Measurements from ENCODE around the gene CTTNBP2NL. TPM values are rescaled to one million over a fixed set of nuclear protein-coding genes. Genes with fewer than 3 reads are reported as not detected.

The CTTNBP2NL gene
- total and polyA plus RNA-seq, 4 donors: 1.7 to 4.4 (median 3.0) TPM

DNA sequence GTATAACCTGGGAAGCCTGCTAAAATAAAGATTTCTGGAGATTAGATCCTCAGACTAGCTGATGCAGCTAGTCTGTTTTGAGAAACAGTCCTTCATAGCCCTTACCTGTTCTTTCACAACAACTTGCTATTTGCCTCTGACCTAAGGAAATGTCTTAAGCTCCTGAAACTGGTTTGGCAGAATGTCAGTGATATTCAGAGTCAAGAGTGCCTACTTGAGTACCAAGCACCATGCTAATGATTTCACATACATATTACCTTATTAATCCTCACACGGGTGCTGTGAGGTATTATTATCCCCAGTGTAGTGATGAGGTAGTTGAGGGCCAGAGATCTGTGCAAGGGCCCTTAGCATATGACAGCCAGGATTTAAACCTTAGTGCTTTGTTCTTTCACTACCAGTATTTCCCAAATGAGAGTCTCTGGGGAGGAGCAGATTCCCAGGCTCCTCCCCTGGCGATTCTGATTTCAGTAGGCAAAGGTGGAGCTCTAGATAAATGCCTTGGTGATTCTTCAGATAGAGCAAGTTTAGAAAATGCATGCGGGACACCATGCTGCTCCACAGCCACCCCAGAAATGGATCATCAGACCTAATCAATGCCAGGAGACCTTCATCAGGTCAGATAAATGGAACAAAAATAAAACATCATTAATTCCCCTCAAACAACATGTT, 65.3 kb downstream of the CTTNBP2NL start (continued):
- TF ChIP-seq, protein P1, sequence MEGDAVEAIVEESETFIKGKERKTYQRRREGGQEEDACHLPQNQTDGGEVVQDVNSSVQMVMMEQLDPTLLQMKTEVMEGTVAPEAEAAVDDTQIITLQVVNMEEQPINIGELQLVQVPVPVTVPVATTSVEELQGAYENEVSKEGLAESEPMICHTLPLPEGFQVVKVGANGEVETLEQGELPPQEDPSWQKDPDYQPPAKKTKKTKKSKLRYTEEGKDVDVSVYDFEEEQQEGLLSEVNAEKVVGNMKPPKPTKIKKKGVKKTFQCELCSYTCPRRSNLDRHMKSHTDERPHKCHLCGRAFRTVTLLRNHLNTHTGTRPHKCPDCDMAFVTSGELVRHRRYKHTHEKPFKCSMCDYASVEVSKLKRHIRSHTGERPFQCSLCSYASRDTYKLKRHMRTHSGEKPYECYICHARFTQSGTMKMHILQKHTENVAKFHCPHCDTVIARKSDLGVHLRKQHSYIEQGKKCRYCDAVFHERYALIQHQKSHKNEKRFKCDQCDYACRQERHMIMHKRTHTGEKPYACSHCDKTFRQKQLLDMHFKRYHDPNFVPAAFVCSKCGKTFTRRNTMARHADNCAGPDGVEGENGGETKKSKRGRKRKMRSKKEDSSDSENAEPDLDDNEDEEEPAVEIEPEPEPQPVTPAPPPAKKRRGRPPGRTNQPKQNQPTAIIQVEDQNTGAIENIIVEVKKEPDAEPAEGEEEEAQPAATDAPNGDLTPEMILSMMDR (IDR thresholded peaks at IDR 0.05; ENCODE audit: low read depth, low read length, missing input control): no peak

DNA sequence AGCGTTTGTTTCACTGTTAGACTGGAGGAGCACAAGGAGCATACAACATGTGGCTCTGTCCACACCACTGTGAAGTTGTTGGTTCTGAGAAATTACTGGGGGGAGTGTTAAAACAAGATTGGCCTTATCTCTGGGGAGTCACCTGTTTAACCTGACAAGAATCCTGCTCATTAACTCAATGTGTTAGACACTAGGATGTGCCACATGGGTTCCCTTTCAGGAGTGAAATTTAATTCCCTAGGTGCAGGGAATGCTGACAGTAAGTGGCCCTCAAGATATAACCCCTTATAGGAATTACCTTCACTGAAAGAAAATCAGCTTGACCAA, 66.9 kb downstream of the CTTNBP2NL start:
- DNase-seq (ENCODE audit: low spot score): no peak
- Histone ChIP-seq H3K27me3 (ENCODE audit: control insufficient read depth in 4 of 4, insufficient read depth in 4 of 4, low read length in 3 of 4) (no peaks in the 10 kb centered on the region), H3K9ac (ENCODE audit: low read depth in 1 of 2, low read length in 2 of 2) (no peak overlapping the region), H3K4me1 (ENCODE audit: control insufficient read depth in 4 of 4, insufficient read depth in 4 of 4, low read length in 3 of 4) (peaks cover 0 to 10% (median 6%) of the 10 kb centered on the region in 4 donors), H3K9me3 (ENCODE audit: control insufficient read depth in 4 of 4, low read length in 3 of 4) (no peaks in the 10 kb centered on the region), H3K27ac (ENCODE audit: low read depth in 1 of 2, low read length in 2 of 2) (no peak overlapping the region), H3K36me3 (ENCODE audit: control insufficient read depth in 4 of 4, insufficient read depth in 3 of 4, low read depth in 1 of 4, low read length in 3 of 4) (no peaks in the 10 kb centered on the region), H3K4me3 (ENCODE audit: low read depth in 1 of 3, low read length in 3 of 3) (no peak overlapping the region)
- WGBS: 63% methylated on average over 1 of the region's 1 CpG
- no peak for TF ChIP-seq YY1 (IDR thresholded peaks at IDR 0.05)
- TF ChIP-seq, protein P2, sequence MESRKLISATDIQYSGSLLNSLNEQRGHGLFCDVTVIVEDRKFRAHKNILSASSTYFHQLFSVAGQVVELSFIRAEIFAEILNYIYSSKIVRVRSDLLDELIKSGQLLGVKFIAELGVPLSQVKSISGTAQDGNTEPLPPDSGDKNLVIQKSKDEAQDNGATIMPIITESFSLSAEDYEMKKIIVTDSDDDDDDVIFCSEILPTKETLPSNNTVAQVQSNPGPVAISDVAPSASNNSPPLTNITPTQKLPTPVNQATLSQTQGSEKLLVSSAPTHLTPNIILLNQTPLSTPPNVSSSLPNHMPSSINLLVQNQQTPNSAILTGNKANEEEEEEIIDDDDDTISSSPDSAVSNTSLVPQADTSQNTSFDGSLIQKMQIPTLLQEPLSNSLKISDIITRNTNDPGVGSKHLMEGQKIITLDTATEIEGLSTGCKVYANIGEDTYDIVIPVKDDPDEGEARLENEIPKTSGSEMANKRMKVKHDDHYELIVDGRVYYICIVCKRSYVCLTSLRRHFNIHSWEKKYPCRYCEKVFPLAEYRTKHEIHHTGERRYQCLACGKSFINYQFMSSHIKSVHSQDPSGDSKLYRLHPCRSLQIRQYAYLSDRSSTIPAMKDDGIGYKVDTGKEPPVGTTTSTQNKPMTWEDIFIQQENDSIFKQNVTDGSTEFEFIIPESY (IDR thresholded peaks at IDR 0.05): no peak
- TF ChIP-seq, protein P3, sequence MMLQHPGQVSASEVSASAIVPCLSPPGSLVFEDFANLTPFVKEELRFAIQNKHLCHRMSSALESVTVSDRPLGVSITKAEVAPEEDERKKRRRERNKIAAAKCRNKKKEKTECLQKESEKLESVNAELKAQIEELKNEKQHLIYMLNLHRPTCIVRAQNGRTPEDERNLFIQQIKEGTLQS (IDR thresholded peaks at IDR 0.05): no peak
- TF ChIP-seq, protein P1 (IDR thresholded peaks at IDR 0.05; ENCODE audit: low read depth, low read length, missing input control): no peak

DNA sequence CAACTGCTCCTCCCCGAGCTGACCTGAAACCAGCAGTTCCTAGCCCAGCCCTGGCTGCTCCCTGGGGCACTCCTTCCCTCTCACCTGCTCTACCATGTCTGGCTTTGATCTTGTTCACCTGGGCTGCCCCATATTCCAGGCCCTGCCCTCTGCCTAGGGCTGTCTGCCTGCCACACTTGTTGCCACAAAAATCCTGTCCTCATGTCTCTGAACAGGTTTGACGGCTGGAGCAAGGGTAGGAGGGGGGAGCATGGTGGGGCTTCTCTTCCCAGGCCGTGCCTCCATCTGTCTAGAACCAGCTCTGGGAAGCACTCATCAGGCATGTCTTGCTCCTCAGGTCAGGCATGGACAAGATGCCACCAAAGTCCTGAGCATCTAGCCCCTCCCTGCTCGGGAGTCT, 68.5 kb downstream of the CTTNBP2NL start:
- H3K4me3 ChIP-seq (ENCODE audit: low read depth in 1 of 3, low read length in 3 of 3): no peak overlapping the region
- H3K27ac ChIP-seq (ENCODE audit: low read depth in 1 of 2, low read length in 2 of 2): no peak overlapping the region
- WGBS: 53% methylated on average over 4 of the region's 4 CpGs
- H3K27me3 ChIP-seq (ENCODE audit: control insufficient read depth in 4 of 4, insufficient read depth in 4 of 4, low read length in 3 of 4): no peaks in the 10 kb centered on the region
- TF ChIP-seq EGR1 (IDR thresholded peaks at IDR 0.05; ENCODE audit: low read depth in 2 of 2) (no peak), HNF4G (IDR thresholded peaks at IDR 0.05) (no peak)
- TF ChIP-seq, protein P4, sequence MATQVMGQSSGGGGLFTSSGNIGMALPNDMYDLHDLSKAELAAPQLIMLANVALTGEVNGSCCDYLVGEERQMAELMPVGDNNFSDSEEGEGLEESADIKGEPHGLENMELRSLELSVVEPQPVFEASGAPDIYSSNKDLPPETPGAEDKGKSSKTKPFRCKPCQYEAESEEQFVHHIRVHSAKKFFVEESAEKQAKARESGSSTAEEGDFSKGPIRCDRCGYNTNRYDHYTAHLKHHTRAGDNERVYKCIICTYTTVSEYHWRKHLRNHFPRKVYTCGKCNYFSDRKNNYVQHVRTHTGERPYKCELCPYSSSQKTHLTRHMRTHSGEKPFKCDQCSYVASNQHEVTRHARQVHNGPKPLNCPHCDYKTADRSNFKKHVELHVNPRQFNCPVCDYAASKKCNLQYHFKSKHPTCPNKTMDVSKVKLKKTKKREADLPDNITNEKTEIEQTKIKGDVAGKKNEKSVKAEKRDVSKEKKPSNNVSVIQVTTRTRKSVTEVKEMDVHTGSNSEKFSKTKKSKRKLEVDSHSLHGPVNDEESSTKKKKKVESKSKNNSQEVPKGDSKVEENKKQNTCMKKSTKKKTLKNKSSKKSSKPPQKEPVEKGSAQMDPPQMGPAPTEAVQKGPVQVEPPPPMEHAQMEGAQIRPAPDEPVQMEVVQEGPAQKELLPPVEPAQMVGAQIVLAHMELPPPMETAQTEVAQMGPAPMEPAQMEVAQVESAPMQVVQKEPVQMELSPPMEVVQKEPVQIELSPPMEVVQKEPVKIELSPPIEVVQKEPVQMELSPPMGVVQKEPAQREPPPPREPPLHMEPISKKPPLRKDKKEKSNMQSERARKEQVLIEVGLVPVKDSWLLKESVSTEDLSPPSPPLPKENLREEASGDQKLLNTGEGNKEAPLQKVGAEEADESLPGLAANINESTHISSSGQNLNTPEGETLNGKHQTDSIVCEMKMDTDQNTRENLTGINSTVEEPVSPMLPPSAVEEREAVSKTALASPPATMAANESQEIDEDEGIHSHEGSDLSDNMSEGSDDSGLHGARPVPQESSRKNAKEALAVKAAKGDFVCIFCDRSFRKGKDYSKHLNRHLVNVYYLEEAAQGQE (IDR thresholded peaks at IDR 0.05): no peak
- TF ChIP-seq, protein P5, sequence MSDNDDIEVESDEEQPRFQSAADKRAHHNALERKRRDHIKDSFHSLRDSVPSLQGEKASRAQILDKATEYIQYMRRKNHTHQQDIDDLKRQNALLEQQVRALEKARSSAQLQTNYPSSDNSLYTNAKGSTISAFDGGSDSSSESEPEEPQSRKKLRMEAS (IDR thresholded peaks at IDR 0.05): no peak
- H3K9ac ChIP-seq (ENCODE audit: low read depth in 1 of 2, low read length in 2 of 2): no peak overlapping the region
- DNase-seq (ENCODE audit: low spot score): no peak
- H3K36me3 ChIP-seq (ENCODE audit: control insufficient read depth in 4 of 4, insufficient read depth in 3 of 4, low read depth in 1 of 4, low read length in 3 of 4): no peaks in the 10 kb centered on the region
- peaks cover 0 to 10% (median 6%) of the 10 kb centered on the region in 4 donors for H3K4me1 ChIP-seq (ENCODE audit: control insufficient read depth in 4 of 4, insufficient read depth in 4 of 4, low read length in 3 of 4)
- H3K9me3 ChIP-seq (ENCODE audit: control insufficient read depth in 4 of 4, low read length in 3 of 4): no peaks in the 10 kb centered on the region
